GM12878 (cell line): ENCODE data around the gene ZSCAN9. TPM values are rescaled to one million over a fixed set of nuclear protein-coding genes. Genes with fewer than 3 reads are reported as not detected.

Experiments
- ATAC-seq: fragments of 200-7000 bp; cut with Tn5 transposase; 3 replicates; pipeline ENCODE4 v1.9.1; 2020; ENCODE audit warnings: mild to moderate bottlenecking, moderate library complexity
- BruUV-seq: library from RNA; stranded (reverse); fragments of 400-500 nt; replicated peaks from 2 replicates; lab custom pipeline; 2021; lab: Mats Ljungman, UMichigan
- CTCF ChIA-PET: fragments of 300-600 bp; sonication (Branson Sonifier 250); formaldehyde crosslinking; extraction: SDS; loops from one replicate; lab custom pipeline; 2021; ENCODE audit warnings: inconsistent platforms; lab: Yijun Ruan, JAX
- POLR2A ChIA-PET: fragments of 350-600 bp; formaldehyde crosslinking; extraction: SDS; loops from one replicate; lab custom pipeline; 2021; ENCODE audit warnings: inconsistent platforms; lab: Charles Lee
- RAD21 ChIA-PET: fragments of 300-600 bp; sonication (Branson Sonifier 250); formaldehyde crosslinking; loops from one replicate; lab custom pipeline; 2023; ENCODE audit warnings: antibody characterized with exemption; ENCODE audit not compliant: unreplicated experiment; lab: Charles Lee
- SMC1A ChIA-PET: fragments of 300-600 bp; sonication (Branson Sonifier 250); formaldehyde crosslinking; loops from one replicate; lab custom pipeline; 2023; ENCODE audit not compliant: unreplicated experiment, uncharacterized antibody; lab: Charles Lee
- DNase-seq: peaks from one replicate; pipeline ENCODE4 v3.0.0-alpha.2; 2011; ENCODE audit warnings: low read depth, low spot score
- FAIRE-seq: peaks from 3 replicates; lab custom pipeline; 2011; peaks lifted over from hg19 to GRCh38; lab: Jason Lieb, UNC
- H2AFZ ChIP-seq: 2 replicates; pipeline ENCODE4 v1.6.0; 2011; ENCODE audit warnings: low read depth, low read length, control low read depth; ENCODE audit not compliant: control insufficient read depth
- H3K27ac ChIP-seq: 2 replicates; pipeline ENCODE4 v1.5.1; 2011; ENCODE audit warnings: control low read depth; ENCODE audit not compliant: control insufficient read depth, insufficient read depth
- H3K27me3 ChIP-seq, 2 experiments: replicated peaks in 1 of 2; 2 replicates each; pipeline versions ENCODE4 v1.6.0 to v1.6.1; 2011; ENCODE audit warnings: low read length in 1 of 2; ENCODE audit not compliant: control insufficient read depth in 2 of 2, insufficient read depth in 2 of 2
- H3K36me3 ChIP-seq, 2 experiments: 2 replicates each; pipeline ENCODE4 v1.5.1; 2011; ENCODE audit warnings: low read length in 1 of 2; ENCODE audit not compliant: control insufficient read depth in 2 of 2, insufficient read depth in 2 of 2
- H3K4me1 ChIP-seq: 2 replicates; pipeline ENCODE4 v1.6.1; 2011; ENCODE audit warnings: mild to moderate bottlenecking, low read length, moderate library complexity, mixed read lengths; ENCODE audit not compliant: control insufficient read depth, insufficient read depth
- H3K4me2 ChIP-seq: 2 replicates; pipeline ENCODE4 v1.6.0; 2011; ENCODE audit warnings: control low read depth; ENCODE audit not compliant: control insufficient read depth, insufficient read depth
- H3K4me3 ChIP-seq: fragments of 200-600 bp; sonication (generic); 2 replicates; pipeline ENCODE4 v1.5.1; 2016
- H3K79me2 ChIP-seq: 2 replicates; pipeline ENCODE4 v1.6.0; 2011; ENCODE audit warnings: low read length; ENCODE audit not compliant: control insufficient read depth, insufficient read depth
- H3K9ac ChIP-seq: 2 replicates; pipeline ENCODE4 v1.8.0; 2011; ENCODE audit warnings: low read length, control low read depth, mixed read lengths; ENCODE audit not compliant: control insufficient read depth, insufficient read depth
- H3K9me3 ChIP-seq: replicated peaks from 3 replicates; pipeline ENCODE4 v1.5.1; 2011; ENCODE audit warnings: mild to moderate bottlenecking, low read length; ENCODE audit not compliant: control insufficient read depth, insufficient read depth
- H4K20me1 ChIP-seq: 2 replicates; pipeline ENCODE4 v1.6.0; 2011; ENCODE audit not compliant: control insufficient read depth, insufficient read depth
- BMI1 ChIP-seq: fragments of 450-650 bp; IDR thresholded peaks from 2 replicates; pipeline ENCODE4 v1.6.1; 2016; ENCODE audit warnings: mild to moderate bottlenecking, moderate library complexity, borderline replicate concordance
- BRCA1 ChIP-seq: IDR thresholded peaks from 2 replicates; pipeline ENCODE4 v1.6.1; 2011; ENCODE audit warnings: low read depth, low read length, improper control_type of control experiment
- CEBPZ ChIP-seq: fragments of 150-350 bp; IDR thresholded peaks from 2 replicates; pipeline ENCODE4 v1.6.1; 2016; ENCODE audit warnings: low read depth, low read length
- DPF2 ChIP-seq: fragments of 450-650 bp; IDR thresholded peaks from 2 replicates; pipeline ENCODE4 v1.6.1; 2017; ENCODE audit warnings: mild to moderate bottlenecking
- ETV6 ChIP-seq, 2 experiments: fragments of 450-650 bp in 1 of 2; IDR thresholded peaks in 1 of 2; conservative IDR thresholded peaks in 1 of 2; 2 replicates each; pipeline ENCODE4 v1.6.1; 2014; ENCODE audit warnings: antibody characterized with exemption in 1 of 2, borderline replicate concordance in 1 of 2, low read depth in 1 of 2, mild to moderate bottlenecking in 1 of 2, moderate library complexity in 1 of 2
- FOXK2 ChIP-seq: fragments of 450-650 bp; IDR thresholded peaks from 2 replicates; pipeline ENCODE4 v1.6.1; 2017; ENCODE audit warnings: mild to moderate bottlenecking, moderate library complexity
- JUNB ChIP-seq: IDR thresholded peaks from 2 replicates; pipeline ENCODE4 v1.6.1; 2016; ENCODE audit warnings: antibody characterized with exemption, mild to moderate bottlenecking
- MYC ChIP-seq: IDR thresholded peaks from 2 replicates; pipeline ENCODE4 v1.6.1; 2011; ENCODE audit warnings: mild to moderate bottlenecking, low read length, moderate library complexity, inconsistent platforms; ENCODE audit not compliant: insufficient read depth, insufficient replicate concordance, insufficient read length, severe bottlenecking
- POLR2A ChIP-seq: IDR thresholded peaks from 2 replicates; pipeline ENCODE4 v1.6.1; 2011; ENCODE audit warnings: low read depth, mild to moderate bottlenecking, low read length
- WGBS: methylation state at CpG from one replicate; pipeline ENCODE4 v1.1.6; 2016; ENCODE audit warnings: low lambda C conversion rate; ENCODE audit not compliant: insufficient replicate concordance, insufficient coverage; ENCODE audit errors: missing lambda C conversion rate; 5-methylcytosine and 5-hydroxymethylcytosine counted together
- in situ Hi-C: fragments of 300-500 bp; cut with MboI; formaldehyde crosslinking; loops from 9 replicates; pipeline ENCODE4 v1.14.3; 2018; ENCODE audit warnings: mixed read lengths
- intact Hi-C: fragments of 100-400 bp; cut with micrococcal nuclease; formaldehyde crosslinking; loops from one replicate; pipeline ENCODE4 v1.14.2; 2022; ENCODE audit not compliant: unreplicated experiment
- polyA plus RNA-seq, 11 experiments: library from polyadenylated mRNA; depleted of rRNA in 4 of 11; unstranded in 6 of 11; stranded (reverse) in 5 of 11; fragments of >200 nt; fragmentation: Nextera tagmentation in 4 of 11; fragmentation: Illumina TruSeq in 1 of 11; extraction: Ambion mirVana in 4 of 11; extraction: Trizol in 1 of 11; gene quantifications; 1 replicate in 1 of 11; 2 replicates in 10 of 11; pipeline versions ENCODE4 v1.2.1 to v1.2.3, GENCODE V29; 2011 to 2016; ENCODE audit warnings: inconsistent platforms in 2 of 11, missing spikeins in 2 of 11, low read depth in 1 of 11
- total RNA-seq, 4 experiments: library from RNA; depleted of rRNA in 3 of 4; stranded (reverse); fragments of >200 nt in 3 of 4; fragmentation: Illumina TruSeq in 1 of 4; extraction: Trizol in 1 of 4; gene quantifications; 2 replicates each; pipeline versions ENCODE4 v1.2.1 to v1.2.3, GENCODE V29; 2013 to 2021
- TF ChIP-seq, protein P1 (sequence below): IDR thresholded peaks from 2 replicates; pipeline ENCODE4 v1.6.1; 2012; ENCODE audit warnings: low read depth, low read length, improper control_type of control experiment
- TF ChIP-seq, protein P2 (sequence below): fragments of 450-650 bp; IDR thresholded peaks from 2 replicates; pipeline ENCODE4 v1.6.1; 2017; ENCODE audit warnings: mild to moderate bottlenecking, moderate library complexity
- TF ChIP-seq, protein P3 (sequence below): IDR thresholded peaks from 2 replicates; pipeline ENCODE4 v1.6.1; 2011; ENCODE audit warnings: low read depth, mild to moderate bottlenecking, low read length, moderate library complexity, borderline replicate concordance; ENCODE audit errors: extremely low read depth

ZSCAN9 gene
- total and polyA plus RNA-seq, 10 of the 15 experiments (the other 5 are each of a cell fraction or from before 2014, with no cell fraction given): 8.1 to 28.7 (median 17.4) TPM

DNA sequence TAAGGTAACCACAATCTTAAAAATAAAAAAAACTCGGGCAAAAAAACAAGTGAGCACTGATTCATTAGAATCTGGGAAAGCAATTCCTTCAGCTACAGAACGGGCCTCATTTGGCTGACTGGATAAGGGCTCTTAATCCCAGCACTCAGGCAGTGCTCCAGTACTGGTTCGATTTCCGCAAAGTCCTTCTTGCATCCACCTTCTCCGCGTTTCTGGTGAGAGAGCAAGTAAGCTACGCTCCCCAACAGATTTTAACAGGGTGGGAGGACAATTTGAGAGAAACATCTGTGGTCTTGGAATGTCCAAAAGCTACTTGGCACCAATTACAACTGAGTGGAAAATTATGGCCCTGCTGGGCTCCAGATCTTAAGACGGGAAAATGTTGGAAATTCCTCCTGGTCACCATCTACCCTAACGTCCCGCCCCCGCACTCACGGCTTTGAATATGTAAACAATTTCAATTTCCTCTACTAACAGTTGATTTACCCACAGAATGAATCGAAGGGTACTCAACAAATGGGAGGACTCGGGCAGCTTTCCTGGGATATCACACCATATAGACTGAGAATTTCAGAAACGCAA, 18.1 kb upstream of the ZSCAN9 start:
- H2AFZ ChIP-seq: peak overlapping the region; percentile 81
- H3K9me3 ChIP-seq: peaks cover 4% of the 10 kb centered on the region; the same call in 2 of the 3 replicates
- 39% methylated on average over 15 of the region's 15 CpGs for WGBS
- SMC1A ChIA-PET: interaction anchor here (1.0 kb wide), 1 partner anchor 13 kb away, joined by 3 read pairs; no protein-coding TSS in a partner anchor
- peaks cover 11% of the 10 kb centered on the region for H3K4me1 ChIP-seq
- CTCF ChIA-PET: no interaction called here
- H3K36me3 ChIP-seq: no peaks in the 10 kb centered on the region
- no peak overlapping the region for H3K27ac ChIP-seq
- peak overlapping the region; percentile 18 for H3K9ac ChIP-seq
- peak overlapping the region; percentile 90 for H3K4me2 ChIP-seq
- no peaks in the 10 kb centered on the region for H4K20me1 ChIP-seq
- no peak for DNase-seq
- H3K4me3 ChIP-seq: peak overlapping the region; percentile 59
- intact Hi-C loops: no loop called here
- no peak for FAIRE-seq
- no peaks in the 10 kb centered on the region for H3K79me2 ChIP-seq
- in situ Hi-C loops: no loop called here
- ATAC-seq: no peak
- BruUV-seq: no TSS peak
- peaks cover 0 to 11% of the 10 kb centered on the region in 2 experiments for H3K27me3 ChIP-seq
- RAD21 ChIA-PET: no interaction called here
- POLR2A ChIA-PET: no interaction called here
- TF ChIP-seq FOXK2 (no peak), POLR2A (no peak), DPF2 (no peak), BMI1 (no peak), ETV6 (conservative IDR thresholded peaks at IDR 0.05 in 1 of 2, IDR thresholded peaks at IDR 0.05 in 1 of 2; ENCODE audit: borderline replicate concordance in 1 of 2, low read depth in 1 of 2) (no peak), BRCA1 (no peak), JUNB (no peak), MYC (no peak), CEBPZ (no peak)
- TF ChIP-seq, protein P1, sequence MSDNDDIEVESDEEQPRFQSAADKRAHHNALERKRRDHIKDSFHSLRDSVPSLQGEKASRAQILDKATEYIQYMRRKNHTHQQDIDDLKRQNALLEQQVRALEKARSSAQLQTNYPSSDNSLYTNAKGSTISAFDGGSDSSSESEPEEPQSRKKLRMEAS: no peak
- TF ChIP-seq, protein P2, sequence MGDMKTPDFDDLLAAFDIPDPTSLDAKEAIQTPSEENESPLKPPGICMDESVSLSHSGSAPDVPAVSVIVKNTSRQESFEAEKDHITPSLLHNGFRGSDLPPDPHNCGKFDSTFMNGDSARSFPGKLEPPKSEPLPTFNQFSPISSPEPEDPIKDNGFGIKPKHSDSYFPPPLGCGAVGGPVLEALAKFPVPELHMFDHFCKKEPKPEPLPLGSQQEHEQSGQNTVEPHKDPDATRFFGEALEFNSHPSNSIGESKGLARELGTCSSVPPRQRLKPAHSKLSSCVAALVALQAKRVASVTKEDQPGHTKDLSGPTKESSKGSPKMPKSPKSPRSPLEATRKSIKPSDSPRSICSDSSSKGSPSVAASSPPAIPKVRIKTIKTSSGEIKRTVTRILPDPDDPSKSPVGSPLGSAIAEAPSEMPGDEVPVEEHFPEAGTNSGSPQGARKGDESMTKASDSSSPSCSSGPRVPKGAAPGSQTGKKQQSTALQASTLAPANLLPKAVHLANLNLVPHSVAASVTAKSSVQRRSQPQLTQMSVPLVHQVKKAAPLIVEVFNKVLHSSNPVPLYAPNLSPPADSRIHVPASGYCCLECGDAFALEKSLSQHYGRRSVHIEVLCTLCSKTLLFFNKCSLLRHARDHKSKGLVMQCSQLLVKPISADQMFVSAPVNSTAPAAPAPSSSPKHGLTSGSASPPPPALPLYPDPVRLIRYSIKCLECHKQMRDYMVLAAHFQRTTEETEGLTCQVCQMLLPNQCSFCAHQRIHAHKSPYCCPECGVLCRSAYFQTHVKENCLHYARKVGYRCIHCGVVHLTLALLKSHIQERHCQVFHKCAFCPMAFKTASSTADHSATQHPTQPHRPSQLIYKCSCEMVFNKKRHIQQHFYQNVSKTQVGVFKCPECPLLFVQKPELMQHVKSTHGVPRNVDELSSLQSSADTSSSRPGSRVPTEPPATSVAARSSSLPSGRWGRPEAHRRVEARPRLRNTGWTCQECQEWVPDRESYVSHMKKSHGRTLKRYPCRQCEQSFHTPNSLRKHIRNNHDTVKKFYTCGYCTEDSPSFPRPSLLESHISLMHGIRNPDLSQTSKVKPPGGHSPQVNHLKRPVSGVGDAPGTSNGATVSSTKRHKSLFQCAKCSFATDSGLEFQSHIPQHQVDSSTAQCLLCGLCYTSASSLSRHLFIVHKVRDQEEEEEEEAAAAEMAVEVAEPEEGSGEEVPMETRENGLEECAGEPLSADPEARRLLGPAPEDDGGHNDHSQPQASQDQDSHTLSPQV: no peak
- TF ChIP-seq, protein P3, sequence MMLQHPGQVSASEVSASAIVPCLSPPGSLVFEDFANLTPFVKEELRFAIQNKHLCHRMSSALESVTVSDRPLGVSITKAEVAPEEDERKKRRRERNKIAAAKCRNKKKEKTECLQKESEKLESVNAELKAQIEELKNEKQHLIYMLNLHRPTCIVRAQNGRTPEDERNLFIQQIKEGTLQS: no peak
